Measurements from ENCODE around the gene DKK3.

Gene DKK3

DNA sequence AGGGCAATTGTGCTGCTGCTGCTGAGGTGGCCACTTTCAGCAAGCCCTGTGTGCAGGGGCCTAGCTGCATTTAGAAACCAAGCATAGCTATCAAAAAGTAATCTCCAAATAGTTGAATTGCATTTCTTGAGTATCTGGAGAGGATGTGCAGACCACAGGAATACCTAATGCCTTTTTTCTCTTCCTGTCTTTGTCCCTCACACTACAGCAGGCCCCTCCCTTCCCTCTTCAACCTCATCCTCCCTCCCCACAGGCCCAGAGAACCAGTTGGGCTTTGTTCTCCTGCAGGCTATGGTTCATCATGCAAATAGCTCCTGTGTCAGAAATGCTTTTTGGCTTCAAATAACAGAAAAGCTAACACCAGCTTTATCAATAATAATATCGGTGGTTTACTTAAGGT, 47.7 kb downstream of the DKK3 start:
- no peaks in the 10 kb centered on the region for H3K9me3 ChIP-seq (ENCODE audit: control insufficient read depth, low read depth, low read length)
- peaks cover 12% of the 10 kb centered on the region for H3K36me3 ChIP-seq (ENCODE audit: control insufficient read depth, low read depth, low read length)
- no peaks in the 10 kb centered on the region for H3K4me1 ChIP-seq (ENCODE audit: control insufficient read depth, low read depth, low read length)
- no peak overlapping the region for H3K4me3 ChIP-seq (ENCODE audit: low read length)
- no peak overlapping the region for H3K9ac ChIP-seq (ENCODE audit: low read length)
- no peaks in the 10 kb centered on the region for H3K27me3 ChIP-seq (ENCODE audit: control insufficient read depth, insufficient read depth, low read length)
- no peak overlapping the region for H3K27ac ChIP-seq (ENCODE audit: low read length)

DNA sequence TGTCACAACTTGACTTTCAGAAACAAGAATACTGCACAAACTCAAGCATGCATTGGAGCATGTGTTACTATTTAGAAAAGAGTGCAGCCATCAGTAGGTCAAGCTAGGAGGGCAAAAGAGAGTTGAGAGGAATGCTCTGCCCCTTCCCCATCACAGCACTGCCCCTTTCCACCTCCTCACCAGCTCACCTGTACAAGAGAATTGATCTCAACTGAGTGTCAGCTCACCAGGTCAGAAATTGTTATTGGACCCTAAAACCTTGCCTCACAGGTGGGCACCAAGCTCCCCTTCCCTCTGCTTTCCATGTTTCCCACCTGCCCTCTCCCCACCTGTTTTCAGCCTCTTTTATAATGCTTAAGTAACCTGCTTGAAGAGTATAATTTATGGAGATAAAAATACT, 48.8 kb downstream of the DKK3 start:
- Histone ChIP-seq H3K9ac (ENCODE audit: low read length) (no peak overlapping the region), H3K27me3 (ENCODE audit: control insufficient read depth, insufficient read depth, low read length) (no peaks in the 10 kb centered on the region), H3K4me3 (ENCODE audit: low read length) (no peak overlapping the region), H3K36me3 (ENCODE audit: control insufficient read depth, low read depth, low read length) (peaks cover 22% of the 10 kb centered on the region), H3K27ac (ENCODE audit: low read length) (no peak overlapping the region), H3K4me1 (ENCODE audit: control insufficient read depth, low read depth, low read length) (no peaks in the 10 kb centered on the region), H3K9me3 (ENCODE audit: control insufficient read depth, low read depth, low read length) (no peaks in the 10 kb centered on the region)

DNA sequence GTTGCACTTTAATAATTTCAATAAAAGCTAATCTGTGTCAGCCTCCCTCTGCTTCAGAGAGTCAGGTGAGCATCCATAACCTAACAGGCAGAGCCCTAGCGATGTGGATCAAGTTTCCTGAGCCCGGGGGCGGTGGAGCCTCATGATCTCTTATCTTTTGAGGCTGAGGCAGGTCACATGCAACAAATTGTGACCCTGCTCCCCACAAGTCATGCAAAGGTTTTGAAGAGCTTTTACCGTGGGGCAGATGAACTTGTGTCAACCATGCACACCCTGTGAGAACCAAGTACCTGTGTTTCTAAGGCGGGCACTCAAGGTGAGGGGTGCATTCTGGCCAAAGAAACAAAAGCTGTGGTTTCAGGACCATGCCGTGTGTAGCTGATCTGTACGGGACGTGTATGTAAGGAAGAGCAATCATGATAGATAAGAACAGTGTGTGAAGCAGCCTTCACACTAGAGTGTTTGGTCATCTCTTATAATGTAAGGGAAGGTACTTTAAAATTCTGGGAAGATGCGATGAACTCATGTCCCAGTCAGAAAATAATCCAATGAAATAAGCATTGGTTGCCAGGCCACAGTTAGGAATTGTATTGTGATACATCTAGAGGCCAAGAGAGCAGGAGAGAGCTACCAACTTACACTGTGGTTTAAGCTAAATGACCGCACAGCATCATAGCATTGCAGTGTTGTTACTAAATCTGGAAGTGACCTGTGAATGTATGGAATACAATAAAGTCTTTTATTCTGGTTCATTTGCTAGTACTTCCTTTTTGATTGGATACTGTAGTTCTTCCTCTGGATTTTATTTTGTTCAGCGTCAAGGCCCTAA, 49.8 kb downstream of the DKK3 start:
- Histone ChIP-seq H3K27me3 (ENCODE audit: control insufficient read depth, insufficient read depth, low read length) (no peaks in the 10 kb centered on the region), H3K9ac (ENCODE audit: low read length) (no peak overlapping the region), H3K27ac (ENCODE audit: low read length) (no peak overlapping the region), H3K36me3 (ENCODE audit: control insufficient read depth, low read depth, low read length) (peaks cover 29% of the 10 kb centered on the region), H3K9me3 (ENCODE audit: control insufficient read depth, low read depth, low read length) (no peaks in the 10 kb centered on the region), H3K4me3 (ENCODE audit: low read length) (no peak overlapping the region), H3K4me1 (ENCODE audit: control insufficient read depth, low read depth, low read length) (no peaks in the 10 kb centered on the region)

- Histone ChIP-seq H3K4me1 (ENCODE audit: control insufficient read depth, low read depth, low read length) (no peaks in the 10 kb centered on the region), H3K36me3 (ENCODE audit: control insufficient read depth, low read depth, low read length) (peaks cover 52% of the 10 kb centered on the region)
These were observed 52.4 kb downstream of the DKK3 start for GRCh38 chr11:11956006-11956405.

GRCh38 chr11:11952036-11952435, 56.4 kb downstream of the DKK3 start:
- peaks cover 57% of the 10 kb centered on the region for H3K36me3 ChIP-seq (ENCODE audit: control insufficient read depth, low read depth, low read length)
- no peaks in the 10 kb centered on the region for H3K9me3 ChIP-seq (ENCODE audit: control insufficient read depth, low read depth, low read length)
- no peaks in the 10 kb centered on the region for H3K4me1 ChIP-seq (ENCODE audit: control insufficient read depth, low read depth, low read length)
- H3K27ac ChIP-seq (ENCODE audit: low read length) = no peak overlapping the region
- H3K4me3 ChIP-seq (ENCODE audit: low read length) = no peak overlapping the region
- H3K9ac ChIP-seq (ENCODE audit: low read length) = no peak overlapping the region
- H3K27me3 ChIP-seq (ENCODE audit: control insufficient read depth, insufficient read depth, low read length) = no peaks in the 10 kb centered on the region

More at GRCh38 chr11:11956006-11956405, 52.4 kb downstream of the DKK3 start:
- Histone ChIP-seq H3K9ac (ENCODE audit: low read length) (no peak overlapping the region), H3K27ac (ENCODE audit: low read length) (no peak overlapping the region), H3K9me3 (ENCODE audit: control insufficient read depth, low read depth, low read length) (no peaks in the 10 kb centered on the region), H3K27me3 (ENCODE audit: control insufficient read depth, insufficient read depth, low read length) (no peaks in the 10 kb centered on the region), H3K4me3 (ENCODE audit: low read length) (no peak overlapping the region)

DNA sequence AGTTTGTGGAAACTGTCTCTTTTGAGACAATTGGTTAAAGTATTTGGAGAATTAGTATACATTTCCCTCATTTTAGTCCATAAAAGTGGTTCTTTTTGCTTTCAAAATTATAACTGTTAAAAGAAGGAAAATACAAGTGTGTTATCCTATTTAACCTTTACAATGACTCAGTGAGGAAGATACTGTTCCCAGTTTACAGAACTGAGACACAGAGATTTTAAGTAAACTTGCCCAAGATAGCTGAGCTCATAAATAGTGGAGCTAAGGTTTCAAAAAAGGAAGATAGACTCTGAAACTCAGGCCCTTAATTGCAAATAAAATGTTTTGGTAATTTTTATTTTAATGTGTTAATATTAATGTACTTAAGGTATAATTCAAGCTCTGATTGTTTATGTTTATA, 58.9 kb downstream of the DKK3 start:
- Histone ChIP-seq H3K9me3 (ENCODE audit: control insufficient read depth, low read depth, low read length) (no peaks in the 10 kb centered on the region), H3K4me1 (ENCODE audit: control insufficient read depth, low read depth, low read length) (no peaks in the 10 kb centered on the region), H3K9ac (ENCODE audit: low read length) (no peak overlapping the region), H3K36me3 (ENCODE audit: control insufficient read depth, low read depth, low read length) (peaks cover 39% of the 10 kb centered on the region), H3K27ac (ENCODE audit: low read length) (no peak overlapping the region), H3K4me3 (ENCODE audit: low read length) (no peak overlapping the region), H3K27me3 (ENCODE audit: control insufficient read depth, insufficient read depth, low read length) (no peaks in the 10 kb centered on the region)

DNA sequence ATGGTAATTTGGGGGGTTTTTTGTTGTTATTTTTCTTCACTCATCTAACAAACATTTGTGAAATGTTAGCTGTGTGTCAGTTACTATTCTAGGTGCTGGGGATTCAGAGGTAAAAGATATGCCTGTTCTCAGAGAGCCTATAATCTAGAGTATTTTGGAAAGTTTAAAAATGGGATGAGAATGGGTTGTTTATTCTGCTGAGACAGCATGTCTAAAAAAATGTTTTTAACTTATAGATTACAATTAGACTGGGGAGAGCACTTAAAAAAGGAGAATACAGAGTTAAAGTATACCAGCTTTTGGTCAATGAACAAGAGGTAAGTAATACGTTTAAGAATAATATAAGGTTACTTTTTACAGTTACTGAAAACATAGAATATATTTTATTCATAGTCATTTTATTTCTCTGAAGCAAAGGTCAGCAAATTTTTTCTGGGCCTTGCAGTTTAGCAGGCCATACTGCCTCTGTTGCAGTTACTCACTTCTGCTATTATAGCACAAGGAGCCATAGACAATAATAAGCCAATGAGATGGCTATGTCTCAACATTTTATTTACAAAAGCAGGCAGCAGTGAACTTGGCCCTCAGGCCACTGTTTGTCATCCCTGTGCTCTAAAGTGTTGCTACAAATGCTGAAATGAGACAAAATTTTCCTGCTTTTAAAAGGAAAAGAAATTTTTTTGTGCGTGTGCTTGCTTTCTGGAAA, 60.0 kb downstream of the DKK3 start:
- H3K4me1 ChIP-seq (ENCODE audit: control insufficient read depth, low read depth, low read length) = no peaks in the 10 kb centered on the region
- H3K36me3 ChIP-seq (ENCODE audit: control insufficient read depth, low read depth, low read length) = peaks cover 38% of the 10 kb centered on the region
- no peaks in the 10 kb centered on the region for H3K9me3 ChIP-seq (ENCODE audit: control insufficient read depth, low read depth, low read length)
- no peak overlapping the region for H3K4me3 ChIP-seq (ENCODE audit: low read length)
- H3K9ac ChIP-seq (ENCODE audit: low read length) = no peak overlapping the region
- H3K27me3 ChIP-seq (ENCODE audit: control insufficient read depth, insufficient read depth, low read length) = no peaks in the 10 kb centered on the region
- H3K27ac ChIP-seq (ENCODE audit: low read length) = no peak overlapping the region

- Histone ChIP-seq H3K27ac (ENCODE audit: low read length) (no peak overlapping the region), H3K9me3 (ENCODE audit: control insufficient read depth, low read depth, low read length) (no peaks in the 10 kb centered on the region), H3K27me3 (ENCODE audit: control insufficient read depth, insufficient read depth, low read length) (no peaks in the 10 kb centered on the region), H3K36me3 (ENCODE audit: control insufficient read depth, low read depth, low read length) (peaks cover 37% of the 10 kb centered on the region), H3K4me3 (ENCODE audit: low read length) (no peak overlapping the region), H3K9ac (ENCODE audit: low read length) (no peak overlapping the region), H3K4me1 (ENCODE audit: control insufficient read depth, low read depth, low read length) (no peaks in the 10 kb centered on the region)
These were observed 60.6 kb downstream of the DKK3 start for GRCh38 chr11:11947825-11948224.

DNA sequence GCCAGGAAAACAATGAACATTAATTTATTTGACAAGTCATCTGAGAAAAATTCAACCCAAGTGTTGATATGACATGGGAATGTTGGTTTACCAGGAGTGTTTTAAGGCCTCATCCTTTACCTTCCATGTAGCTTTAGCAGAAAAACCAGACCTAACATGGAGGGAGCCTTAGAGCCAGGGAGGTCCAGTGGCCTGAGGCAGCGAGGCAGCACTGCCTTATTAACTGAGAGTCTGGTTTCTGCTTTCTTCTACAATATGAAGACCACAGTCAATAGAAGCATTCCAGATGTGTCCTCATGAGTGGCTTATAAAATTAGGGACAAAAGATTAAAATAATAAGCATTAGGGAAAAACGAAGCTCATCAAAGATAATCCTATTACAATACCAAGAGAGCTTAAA, 61.5 kb downstream of the DKK3 start:
- Histone ChIP-seq H3K4me3 (ENCODE audit: low read length) (no peak overlapping the region), H3K9me3 (ENCODE audit: control insufficient read depth, low read depth, low read length) (no peaks in the 10 kb centered on the region), H3K27me3 (ENCODE audit: control insufficient read depth, insufficient read depth, low read length) (no peaks in the 10 kb centered on the region), H3K9ac (ENCODE audit: low read length) (no peak overlapping the region), H3K4me1 (ENCODE audit: control insufficient read depth, low read depth, low read length) (no peaks in the 10 kb centered on the region), H3K27ac (ENCODE audit: low read length) (no peak overlapping the region), H3K36me3 (ENCODE audit: control insufficient read depth, low read depth, low read length) (peaks cover 38% of the 10 kb centered on the region)

DNA sequence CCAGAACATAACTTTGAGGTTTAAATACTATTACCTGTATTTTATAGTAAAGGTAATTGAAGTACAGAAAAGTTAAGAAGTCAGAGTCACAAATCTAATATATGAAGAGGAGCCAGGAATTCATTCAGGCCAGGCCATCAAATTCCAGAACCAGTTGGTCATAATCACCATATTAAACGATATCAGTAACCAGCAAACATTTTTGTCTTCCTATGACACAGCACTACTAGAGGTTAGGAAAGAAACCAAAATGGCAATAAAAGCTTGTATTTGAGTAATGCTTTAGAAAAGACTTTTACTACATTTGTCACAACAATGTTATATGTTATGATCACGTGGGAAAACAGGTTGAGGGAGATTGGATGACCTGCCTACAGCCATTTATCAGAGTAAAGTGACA, 62.2 kb downstream of the DKK3 start:
- no peak overlapping the region for H3K27ac ChIP-seq (ENCODE audit: low read length)
- peaks cover 34% of the 10 kb centered on the region for H3K36me3 ChIP-seq (ENCODE audit: control insufficient read depth, low read depth, low read length)
- no peaks in the 10 kb centered on the region for H3K27me3 ChIP-seq (ENCODE audit: control insufficient read depth, insufficient read depth, low read length)
- no peaks in the 10 kb centered on the region for H3K4me1 ChIP-seq (ENCODE audit: control insufficient read depth, low read depth, low read length)
- no peak overlapping the region for H3K9ac ChIP-seq (ENCODE audit: low read length)
- H3K4me3 ChIP-seq (ENCODE audit: low read length) = no peak overlapping the region
- no peaks in the 10 kb centered on the region for H3K9me3 ChIP-seq (ENCODE audit: control insufficient read depth, low read depth, low read length)

DNA sequence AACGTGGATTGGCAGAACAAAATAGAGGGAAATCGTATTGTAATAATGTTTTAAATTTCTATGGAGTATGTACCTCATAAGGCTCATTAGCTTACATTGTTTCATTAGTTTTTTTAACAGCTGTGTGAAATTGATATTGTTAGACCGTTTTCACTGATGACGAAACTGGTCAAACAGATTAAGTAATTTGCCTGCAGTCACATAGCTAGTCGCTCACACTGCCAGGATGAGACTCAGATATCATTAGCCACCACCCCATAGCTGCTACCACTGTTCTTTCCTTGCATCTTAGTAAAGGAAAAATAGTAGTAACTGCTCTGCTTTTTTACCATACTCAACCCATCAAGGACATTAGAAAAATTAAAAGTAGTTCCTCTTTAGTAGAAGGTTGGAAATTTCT, 64.0 kb downstream of the DKK3 start:
- H3K27ac ChIP-seq (ENCODE audit: low read length) = no peak overlapping the region
- peaks cover 6% of the 10 kb centered on the region for H3K4me1 ChIP-seq (ENCODE audit: control insufficient read depth, low read depth, low read length)
- no peak overlapping the region for H3K9ac ChIP-seq (ENCODE audit: low read length)
- no peaks in the 10 kb centered on the region for H3K9me3 ChIP-seq (ENCODE audit: control insufficient read depth, low read depth, low read length)
- no peaks in the 10 kb centered on the region for H3K27me3 ChIP-seq (ENCODE audit: control insufficient read depth, insufficient read depth, low read length)
- no peak overlapping the region for H3K4me3 ChIP-seq (ENCODE audit: low read length)
- peaks cover 36% of the 10 kb centered on the region for H3K36me3 ChIP-seq (ENCODE audit: control insufficient read depth, low read depth, low read length)

- H3K36me3 ChIP-seq (ENCODE audit: control insufficient read depth, low read depth, low read length) = peaks cover 43% of the 10 kb centered on the region
- no peaks in the 10 kb centered on the region for H3K27me3 ChIP-seq (ENCODE audit: control insufficient read depth, insufficient read depth, low read length)
- H3K4me3 ChIP-seq (ENCODE audit: low read length) = no peak overlapping the region
These were observed 65.8 kb downstream of the DKK3 start for GRCh38 chr11:11942668-11943067.

More at GRCh38 chr11:11942668-11943067, 65.8 kb downstream of the DKK3 start:
- no peaks in the 10 kb centered on the region for H3K9me3 ChIP-seq (ENCODE audit: control insufficient read depth, low read depth, low read length)
- H3K9ac ChIP-seq (ENCODE audit: low read length) = no peak overlapping the region
- no peak overlapping the region for H3K27ac ChIP-seq (ENCODE audit: low read length)
- H3K4me1 ChIP-seq (ENCODE audit: control insufficient read depth, low read depth, low read length) = peaks cover 6% of the 10 kb centered on the region

Data from iPS-18a (cell line).